ENCODE results near the gene HBG2.

DNA sequence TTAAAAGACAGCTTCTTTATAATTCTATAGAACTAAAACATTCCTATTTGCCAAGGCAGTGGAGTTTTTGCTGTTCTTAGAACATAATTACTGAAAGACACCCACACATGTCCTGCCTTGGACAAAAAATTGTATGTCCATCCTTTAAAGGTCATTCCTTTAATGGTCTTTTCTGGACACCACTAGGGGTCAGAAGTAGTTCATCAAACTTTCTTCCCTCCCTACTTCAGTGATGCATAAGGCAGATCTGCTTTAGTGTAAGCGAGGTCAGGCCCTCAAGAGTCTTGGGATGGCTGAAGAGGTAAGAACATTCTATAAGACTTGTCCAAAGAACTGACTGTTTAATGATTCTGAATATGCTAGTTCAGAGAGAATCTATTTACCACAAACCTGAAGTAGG lies 49.8 kb downstream of the HBG2 start:
- no peak for TF ChIP-seq CBX5 (CRISPR knock-in tag; IDR thresholded peaks at IDR 0.05; ENCODE audit: borderline replicate concordance)
- no peak for TF ChIP-seq SCMH1 (CRISPR knock-in tag; IDR thresholded peaks at IDR 0.05; ENCODE audit: borderline replicate concordance)
- TF ChIP-seq, protein P1, sequence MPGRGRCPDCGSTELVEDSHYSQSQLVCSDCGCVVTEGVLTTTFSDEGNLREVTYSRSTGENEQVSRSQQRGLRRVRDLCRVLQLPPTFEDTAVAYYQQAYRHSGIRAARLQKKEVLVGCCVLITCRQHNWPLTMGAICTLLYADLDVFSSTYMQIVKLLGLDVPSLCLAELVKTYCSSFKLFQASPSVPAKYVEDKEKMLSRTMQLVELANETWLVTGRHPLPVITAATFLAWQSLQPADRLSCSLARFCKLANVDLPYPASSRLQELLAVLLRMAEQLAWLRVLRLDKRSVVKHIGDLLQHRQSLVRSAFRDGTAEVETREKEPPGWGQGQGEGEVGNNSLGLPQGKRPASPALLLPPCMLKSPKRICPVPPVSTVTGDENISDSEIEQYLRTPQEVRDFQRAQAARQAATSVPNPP (CRISPR knock-in tag; IDR thresholded peaks at IDR 0.05), result no peak
- no peak for TF ChIP-seq KAT7 (CRISPR knock-in tag; IDR thresholded peaks at IDR 0.05; ENCODE audit: borderline replicate concordance)
- TF ChIP-seq ZXDC (CRISPR knock-in tag; IDR thresholded peaks at IDR 0.05), result no peak
- TF ChIP-seq JUN (CRISPR knock-in tag; IDR thresholded peaks at IDR 0.05), result no peak
- no peak for TF ChIP-seq ZKSCAN1 (IDR thresholded peaks at IDR 0.05; ENCODE audit: low read length)
- TF ChIP-seq THAP11 (CRISPR knock-in tag; IDR thresholded peaks at IDR 0.05), result no peak
- TF ChIP-seq, protein P2, sequence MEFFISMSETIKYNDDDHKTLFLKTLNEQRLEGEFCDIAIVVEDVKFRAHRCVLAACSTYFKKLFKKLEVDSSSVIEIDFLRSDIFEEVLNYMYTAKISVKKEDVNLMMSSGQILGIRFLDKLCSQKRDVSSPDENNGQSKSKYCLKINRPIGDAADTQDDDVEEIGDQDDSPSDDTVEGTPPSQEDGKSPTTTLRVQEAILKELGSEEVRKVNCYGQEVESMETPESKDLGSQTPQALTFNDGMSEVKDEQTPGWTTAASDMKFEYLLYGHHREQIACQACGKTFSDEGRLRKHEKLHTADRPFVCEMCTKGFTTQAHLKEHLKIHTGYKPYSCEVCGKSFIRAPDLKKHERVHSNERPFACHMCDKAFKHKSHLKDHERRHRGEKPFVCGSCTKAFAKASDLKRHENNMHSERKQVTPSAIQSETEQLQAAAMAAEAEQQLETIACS (CRISPR knock-in tag; IDR thresholded peaks at IDR 0.05), result no peak
- no peak for TF ChIP-seq ZNF776 (CRISPR knock-in tag; IDR thresholded peaks at IDR 0.05)
- TF ChIP-seq EZH2 (conservative IDR thresholded peaks at IDR 0.05; ENCODE audit: low read depth, low read length), result no peak
- TF ChIP-seq ZFX (CRISPR knock-in tag; IDR thresholded peaks at IDR 0.05; ENCODE audit: low read depth), result no peak
